ENCODE measurements around the gene ANKRD34A. TPM values are rescaled to one million over a fixed set of nuclear protein-coding genes. Genes with fewer than 3 reads are reported as not detected.

ANKRD34A gene
- total and polyA plus RNA-seq, 2 of the 13 experiments (the other 11 are each of a cell fraction or from before 2014, with no cell fraction given): 0.05 to 0.07 TPM

DNA sequence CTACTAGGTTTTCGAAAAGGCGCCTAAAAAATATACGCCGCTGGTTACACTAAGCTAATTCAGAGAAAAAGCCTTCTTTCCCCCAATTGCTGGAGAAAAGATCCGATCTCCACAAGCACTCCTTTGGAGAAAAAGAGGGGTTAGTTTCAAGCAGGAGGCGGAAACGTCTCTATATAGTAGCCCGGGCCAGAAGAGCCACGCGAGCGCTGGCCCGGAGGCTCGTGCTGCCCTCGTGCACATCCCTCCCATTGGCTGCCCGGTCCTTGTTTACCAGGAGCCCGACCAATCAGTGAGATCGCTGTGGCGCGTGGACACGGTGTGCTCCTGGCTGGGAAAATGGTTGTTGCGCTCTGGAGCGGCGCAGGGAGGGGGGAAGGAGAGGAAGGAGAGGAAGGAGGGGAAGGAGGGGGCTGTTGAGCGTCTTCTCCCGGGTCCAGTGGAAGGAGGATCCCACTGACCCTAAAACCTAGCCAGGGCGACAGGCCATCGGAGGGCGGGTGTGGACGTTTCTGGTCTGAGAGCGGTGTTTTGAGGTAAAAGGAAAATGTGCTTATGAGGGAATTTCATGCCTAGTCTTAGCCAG, 32.1 kb upstream of the ANKRD34A start, which contains the start of gene TXNIP (continued):
- TF ChIP-seq KDM3A (CRISPR knock-in tag; IDR thresholded peaks at IDR 0.05; ENCODE audit: low read depth) (peak; percentile 96; the same call in 1 of the 2 replicates), ZNF160 (CRISPR knock-in tag; IDR thresholded peaks at IDR 0.05) (no peak; the same call in 1 of the 2 replicates), ZNF766 (CRISPR knock-in tag; IDR thresholded peaks at IDR 0.05; ENCODE audit: borderline replicate concordance) (peak; percentile 30; the same call in 1 of the 2 replicates), MATR3 (CRISPR knock-in tag; IDR thresholded peaks at IDR 0.05) (no peak), ZSCAN21 (CRISPR knock-in tag; IDR thresholded peaks at IDR 0.05; ENCODE audit: borderline replicate concordance) (peak; percentile 37), ZNF329 (CRISPR knock-in tag; IDR thresholded peaks at IDR 0.05; ENCODE audit: low read depth) (0 out of 2 replicates have a peak, but pooled peaks have one; percentile 40), ZNF883 (CRISPR knock-in tag; IDR thresholded peaks at IDR 0.05; ENCODE audit: not compliant biosample characterization) (peak; percentile 89), ZBTB42 (CRISPR knock-in tag; IDR thresholded peaks at IDR 0.05) (no peak), ZNF207 (IDR thresholded peaks at IDR 0.05; ENCODE audit: borderline replicate concordance) (no peak), ZNF746 (CRISPR knock-in tag; IDR thresholded peaks at IDR 0.05) (peak; percentile 94), HIC2 (CRISPR knock-in tag; IDR thresholded peaks at IDR 0.05; ENCODE audit: low read depth) (no peak), SIX1 (CRISPR knock-in tag; IDR thresholded peaks at IDR 0.05; ENCODE audit: borderline replicate concordance) (peak; percentile 59), TRIM24 (CRISPR knock-in tag; IDR thresholded peaks at IDR 0.05) (peak; percentile 81), ZNF18 (CRISPR knock-in tag; IDR thresholded peaks at IDR 0.05; ENCODE audit: insufficient replicate concordance) (no peak), ZNF367 (CRISPR knock-in tag; IDR thresholded peaks at IDR 0.05; ENCODE audit: borderline replicate concordance) (no peak), NFE2L1 (CRISPR knock-in tag; IDR thresholded peaks at IDR 0.05; ENCODE audit: borderline replicate concordance) (no peak), ZSCAN29 (CRISPR knock-in tag; conservative IDR thresholded peaks at IDR 0.05) (no peak; the same call in none of the 2 replicates), KDM6A (CRISPR knock-in tag; IDR thresholded peaks at IDR 0.05; ENCODE audit: low read depth) (peak; percentile 34; the same call in 1 of the 2 replicates), ZMAT3 (CRISPR knock-in tag; conservative IDR thresholded peaks at IDR 0.05) (peak; percentile 88), ZNF816 (CRISPR knock-in tag; IDR thresholded peaks at IDR 0.05; ENCODE audit: borderline replicate concordance) (peak; percentile 75; the same call in 1 of the 2 replicates), KAT8 (CRISPR knock-in tag; IDR thresholded peaks at IDR 0.05) (peak; percentile 80), PHF8 (CRISPR knock-in tag; IDR thresholded peaks at IDR 0.05) (peak; percentile 44), ZNF33A (CRISPR knock-in tag; IDR thresholded peaks at IDR 0.05; ENCODE audit: borderline replicate concordance) (no peak), TEAD3 (CRISPR knock-in tag; optimal IDR thresholded peaks at IDR 0.05; ENCODE audit: borderline replicate concordance) (peak; percentile 75), CBX2 (IDR thresholded peaks at IDR 0.05; ENCODE audit: low read depth, low read length) (no peak), CBX2 (CRISPR knock-in tag; IDR thresholded peaks at IDR 0.05; ENCODE audit: low read depth) (no peak), SRSF9 (IDR thresholded peaks at IDR 0.05; ENCODE audit: borderline replicate concordance, insufficient read depth, low read depth, low read length, poor library complexity, severe bottlenecking) (no peak)
- TF ChIP-seq, protein P1, sequence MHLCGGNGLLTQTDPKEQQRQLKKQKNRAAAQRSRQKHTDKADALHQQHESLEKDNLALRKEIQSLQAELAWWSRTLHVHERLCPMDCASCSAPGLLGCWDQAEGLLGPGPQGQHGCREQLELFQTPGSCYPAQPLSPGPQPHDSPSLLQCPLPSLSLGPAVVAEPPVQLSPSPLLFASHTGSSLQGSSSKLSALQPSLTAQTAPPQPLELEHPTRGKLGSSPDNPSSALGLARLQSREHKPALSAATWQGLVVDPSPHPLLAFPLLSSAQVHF (CRISPR knock-in tag; IDR thresholded peaks at IDR 0.05): no peak
